HL-60/S4 treated with retinoic acid at 250 ng/mL for 4 days and 3 days (cell line): Measurements from ENCODE around the gene ARGLU1.
"Not testable (repeated sequence)": the region's sequence is repeated elsewhere in the genome, so short reads cannot be mapped to it uniquely, and the experiment has no call there.

Experiments used
- in situ Hi-C: fragments of 300-500 bp; cut with MboI; formaldehyde crosslinking; loops from 2 replicates; pipeline ENCODE4 v1.7.0; 2022; ENCODE audit warnings: low sequenced_read_pairs

Gene ARGLU1

GRCh38 chr13:106567474-106568298 is at the start of gene ARGLU1:
ARGLU1 (minus strand) TSS chr13:106568137; CDS start chr13:106567919, 218 bp downstream.
- in situ Hi-C loops = no loop called here

GRCh38 chr13:106617561-106617960 is 49.6 kb upstream of the ARGLU1 start:
- in situ Hi-C loops = no loop called here

GRCh38 chr13:106616729-106617128 is 48.8 kb upstream of the ARGLU1 start:
- in situ Hi-C loops = no loop called here

- in situ Hi-C loops = no loop called here
These were observed 46.9 kb upstream of the ARGLU1 start for GRCh38 chr13:106614874-106615273.

- in situ Hi-C loops = no loop called here
These were observed 44.8 kb upstream of the ARGLU1 start for GRCh38 chr13:106612688-106613087.

GRCh38 chr13:106610486-106610885 is 42.5 kb upstream of the ARGLU1 start:
- in situ Hi-C loops = no loop called here

GRCh38 chr13:106609116-106609515 is 41.2 kb upstream of the ARGLU1 start:
- in situ Hi-C loops = no loop called here

GRCh38 chr13:106603546-106603945 is 35.6 kb upstream of the ARGLU1 start:
- in situ Hi-C loops = no loop called here

GRCh38 chr13:106602178-106602577 is 34.2 kb upstream of the ARGLU1 start:
- in situ Hi-C loops = no loop called here

GRCh38 chr13:106601489-106601888 is 33.6 kb upstream of the ARGLU1 start:
- in situ Hi-C loops = no loop called here

- in situ Hi-C loops = not testable (repeated sequence)
These were observed 32.8 kb upstream of the ARGLU1 start for GRCh38 chr13:106600798-106601135.

- in situ Hi-C loops = no loop called here
These were observed 32.2 kb upstream of the ARGLU1 start for GRCh38 chr13:106599875-106600797.

- in situ Hi-C loops = no loop called here
These were observed 29.9 kb upstream of the ARGLU1 start for GRCh38 chr13:106597749-106598395.

- in situ Hi-C loops = no loop called here
These were observed 29.2 kb upstream of the ARGLU1 start for GRCh38 chr13:106597186-106597585.

- in situ Hi-C loops = no loop called here
These were observed 28.5 kb upstream of the ARGLU1 start for GRCh38 chr13:106596275-106596937.

- in situ Hi-C loops = no loop called here
These were observed 27.7 kb upstream of the ARGLU1 start for GRCh38 chr13:106595625-106596024.

GRCh38 chr13:106594980-106595379 is 27.0 kb upstream of the ARGLU1 start:
- in situ Hi-C loops = no loop called here

GRCh38 chr13:106593132-106593531 is 25.2 kb upstream of the ARGLU1 start:
- in situ Hi-C loops = no loop called here

- in situ Hi-C loops = no loop called here
These were observed 23.4 kb upstream of the ARGLU1 start for GRCh38 chr13:106591299-106591698.

GRCh38 chr13:106589716-106590115 is 21.8 kb upstream of the ARGLU1 start:
- in situ Hi-C loops = no loop called here

- in situ Hi-C loops = no loop called here
These were observed 20.4 kb upstream of the ARGLU1 start for GRCh38 chr13:106588367-106588766.
